OCI-LY7 (cell line): ENCODE data around the gene BTD. TPM values are rescaled to one million over a fixed set of nuclear protein-coding genes. Genes with fewer than 3 reads are reported as not detected.

Experiments used
- BruUV-seq: library from RNA; stranded (reverse); fragments of 400-500 nt; replicated peaks from 2 replicates; lab custom pipeline; 2021; lab: Mats Ljungman, UMichigan
- CTCF ChIA-PET: fragments of 300-600 bp; sonication (Branson Sonifier 250); formaldehyde crosslinking; loops from one replicate; lab custom pipeline; 2022; ENCODE audit warnings: antibody characterized with exemption; ENCODE audit not compliant: unreplicated experiment; lab: Charles Lee
- POLR2A ChIA-PET: fragments of 300-600 bp; sonication (Branson Sonifier 250); formaldehyde crosslinking; loops from one replicate; lab custom pipeline; 2022; ENCODE audit warnings: antibody characterized with exemption; lab: Charles Lee
- DNase-seq: peaks from one replicate; pipeline ENCODE4 v3.0.0-alpha.2; 2015; ENCODE audit warnings: low spot score
- H2AFZ ChIP-seq: fragments of 200-600 bp; sonication (generic), shearing (Covaris generic); 2 replicates; pipeline ENCODE4 v1.6.1; 2014; ENCODE audit warnings: mild to moderate bottlenecking, antibody characterized with exemption, low read length, moderate library complexity
- H3K27ac ChIP-seq: fragments of 200-600 bp; sonication (generic); 2 replicates; pipeline ENCODE4 v1.5.1; 2014; ENCODE audit warnings: mixed run types, low read depth, mild to moderate bottlenecking, moderate library complexity, low read length, inconsistent platforms; ENCODE audit not compliant: poor library complexity, severe bottlenecking
- H3K36me3 ChIP-seq: fragments of 200-600 bp; sonication (generic); 2 replicates; pipeline ENCODE4 v1.6.1; 2014; ENCODE audit warnings: mild to moderate bottlenecking, antibody characterized with exemption, low read length, moderate library complexity, mixed read lengths; ENCODE audit not compliant: insufficient read depth
- H3K4me1 ChIP-seq: fragments of 200-600 bp; sonication (generic); 2 replicates; pipeline ENCODE4 v1.5.1; 2014; ENCODE audit warnings: mild to moderate bottlenecking, low read length; ENCODE audit not compliant: insufficient read depth, poor library complexity, severe bottlenecking
- H3K4me2 ChIP-seq: fragments of 200-600 bp; sonication (generic); 2 replicates; pipeline ENCODE4 v1.6.1; 2014; ENCODE audit warnings: mild to moderate bottlenecking, low read length
- H3K4me3 ChIP-seq: fragments of 200-600 bp; sonication (generic); 2 replicates; pipeline ENCODE4 v1.5.1; 2014; ENCODE audit warnings: mild to moderate bottlenecking, low read depth, low read length; ENCODE audit not compliant: poor library complexity, severe bottlenecking
- H3K79me2 ChIP-seq: fragments of 200-600 bp; sonication (generic); 2 replicates; pipeline ENCODE4 v1.6.1; 2016; ENCODE audit warnings: low read depth, mild to moderate bottlenecking, low read length, moderate library complexity, mixed read lengths; ENCODE audit not compliant: insufficient read depth
- H3K9me2 ChIP-seq: fragments of 200-600 bp; sonication (generic); 2 replicates; pipeline ENCODE4 v1.6.1; 2016; ENCODE audit warnings: mild to moderate bottlenecking, low read length, mixed read lengths; ENCODE audit not compliant: insufficient read depth
- H3K9me3 ChIP-seq: fragments of 200-600 bp; sonication (generic); 2 replicates; pipeline ENCODE4 v1.6.1; 2014; ENCODE audit warnings: mild to moderate bottlenecking, mixed run types, low read length, mixed read lengths
- H4K20me1 ChIP-seq: fragments of 200-600 bp; sonication (generic); 2 replicates; pipeline ENCODE4 v1.6.1; 2014; ENCODE audit warnings: mild to moderate bottlenecking, antibody characterized with exemption, low read length, moderate library complexity, mixed read lengths; ENCODE audit not compliant: insufficient read depth
- EZH2phosphoT487 ChIP-seq: fragments of 200-600 bp; sonication (generic); IDR thresholded peaks from 2 replicates; pipeline ENCODE4 v1.6.1; 2018; ENCODE audit warnings: low read depth, borderline replicate concordance, mild to moderate bottlenecking, mixed run types, antibody characterized with exemption, low read length, moderate library complexity, mixed read lengths
- intact Hi-C: fragments of 100-400 bp; cut with micrococcal nuclease; formaldehyde crosslinking; loops from one replicate; pipeline ENCODE4 v1.10.0; 2022; ENCODE audit not compliant: unreplicated experiment
- total RNA-seq, 2 experiments: library from RNA; depleted of rRNA in 1 of 2; stranded (reverse); fragments of >200 nt in 1 of 2; shearing (Covaris generic) in 1 of 2; gene quantifications; 2 replicates each; pipeline ENCODE4 v1.2.3, GENCODE V29; 2014 to 2022
- TF ChIP-seq, protein P1 (sequence below): fragments of 200-600 bp; sonication (generic); conservative IDR thresholded peaks from 2 replicates; pipeline ENCODE4 v1.5.1; 2014; ENCODE audit warnings: mild to moderate bottlenecking, antibody characterized with exemption, low read length, moderate library complexity, mixed read lengths

BTD gene
- total RNA-seq, 2 experiments from 2014 or later: 4.2 to 6.0 TPM

DNA sequence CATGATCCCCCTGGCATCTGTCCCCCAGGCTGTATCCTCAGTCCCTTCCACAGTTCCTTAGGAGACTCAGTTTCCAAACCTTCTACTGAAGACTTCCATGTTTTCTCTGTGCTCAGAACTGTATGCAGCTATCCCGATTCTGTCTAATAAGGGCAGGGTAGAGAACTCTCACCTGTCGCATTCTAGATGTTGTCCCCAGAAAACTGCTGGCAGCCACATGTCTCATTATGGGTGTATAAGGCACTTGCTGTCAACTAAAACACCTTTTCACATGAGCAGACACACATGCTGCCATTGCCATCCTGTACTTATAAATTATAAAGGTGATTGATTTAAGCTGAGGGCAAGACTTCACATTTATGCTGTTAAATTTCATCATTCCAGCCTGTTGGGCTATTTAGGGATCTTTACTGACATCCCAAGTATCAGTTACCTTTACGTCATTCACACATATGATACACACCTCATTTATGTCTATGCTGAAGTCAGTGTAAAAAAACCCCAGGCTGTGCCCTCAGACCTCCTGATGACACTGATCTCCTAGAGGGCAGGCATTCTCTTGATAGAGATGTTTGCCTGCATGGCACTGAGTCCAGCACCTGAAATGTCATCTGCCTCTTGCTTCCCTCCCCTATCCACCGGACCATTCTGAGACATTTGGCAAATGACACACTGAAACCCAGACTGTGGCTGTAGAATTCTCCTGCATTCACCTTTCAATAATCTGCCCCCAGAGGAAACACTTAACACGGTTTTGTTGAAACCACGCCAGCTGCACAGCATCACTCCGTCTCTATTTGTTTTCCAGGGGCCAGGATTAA lies 35.8 kb downstream of the BTD start:
- Histone ChIP-seq H3K4me1 (no peaks in the 10 kb centered on the region), H3K4me2 (no peak overlapping the region), H3K79me2 (no peaks in the 10 kb centered on the region), H3K36me3 (no peaks in the 10 kb centered on the region), H2AFZ (no peak overlapping the region), H3K9me2 (no peaks in the 10 kb centered on the region), H3K9me3 (no peaks in the 10 kb centered on the region), H4K20me1 (no peaks in the 10 kb centered on the region), H3K4me3 (no peak overlapping the region), H3K27ac (no peak overlapping the region)
- intact Hi-C loops: loop anchor here (10.0 kb wide), 2 partner anchors 317 to 407 kb away; no protein-coding TSS in a partner anchor
- no TSS peak for BruUV-seq
- no peak for TF ChIP-seq EZH2phosphoT487
- TF ChIP-seq, protein P1, sequence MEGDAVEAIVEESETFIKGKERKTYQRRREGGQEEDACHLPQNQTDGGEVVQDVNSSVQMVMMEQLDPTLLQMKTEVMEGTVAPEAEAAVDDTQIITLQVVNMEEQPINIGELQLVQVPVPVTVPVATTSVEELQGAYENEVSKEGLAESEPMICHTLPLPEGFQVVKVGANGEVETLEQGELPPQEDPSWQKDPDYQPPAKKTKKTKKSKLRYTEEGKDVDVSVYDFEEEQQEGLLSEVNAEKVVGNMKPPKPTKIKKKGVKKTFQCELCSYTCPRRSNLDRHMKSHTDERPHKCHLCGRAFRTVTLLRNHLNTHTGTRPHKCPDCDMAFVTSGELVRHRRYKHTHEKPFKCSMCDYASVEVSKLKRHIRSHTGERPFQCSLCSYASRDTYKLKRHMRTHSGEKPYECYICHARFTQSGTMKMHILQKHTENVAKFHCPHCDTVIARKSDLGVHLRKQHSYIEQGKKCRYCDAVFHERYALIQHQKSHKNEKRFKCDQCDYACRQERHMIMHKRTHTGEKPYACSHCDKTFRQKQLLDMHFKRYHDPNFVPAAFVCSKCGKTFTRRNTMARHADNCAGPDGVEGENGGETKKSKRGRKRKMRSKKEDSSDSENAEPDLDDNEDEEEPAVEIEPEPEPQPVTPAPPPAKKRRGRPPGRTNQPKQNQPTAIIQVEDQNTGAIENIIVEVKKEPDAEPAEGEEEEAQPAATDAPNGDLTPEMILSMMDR: no peak
- no peak for DNase-seq
- ChIA-PET POLR2A (no interaction called here), CTCF (no interaction called here)

DNA sequence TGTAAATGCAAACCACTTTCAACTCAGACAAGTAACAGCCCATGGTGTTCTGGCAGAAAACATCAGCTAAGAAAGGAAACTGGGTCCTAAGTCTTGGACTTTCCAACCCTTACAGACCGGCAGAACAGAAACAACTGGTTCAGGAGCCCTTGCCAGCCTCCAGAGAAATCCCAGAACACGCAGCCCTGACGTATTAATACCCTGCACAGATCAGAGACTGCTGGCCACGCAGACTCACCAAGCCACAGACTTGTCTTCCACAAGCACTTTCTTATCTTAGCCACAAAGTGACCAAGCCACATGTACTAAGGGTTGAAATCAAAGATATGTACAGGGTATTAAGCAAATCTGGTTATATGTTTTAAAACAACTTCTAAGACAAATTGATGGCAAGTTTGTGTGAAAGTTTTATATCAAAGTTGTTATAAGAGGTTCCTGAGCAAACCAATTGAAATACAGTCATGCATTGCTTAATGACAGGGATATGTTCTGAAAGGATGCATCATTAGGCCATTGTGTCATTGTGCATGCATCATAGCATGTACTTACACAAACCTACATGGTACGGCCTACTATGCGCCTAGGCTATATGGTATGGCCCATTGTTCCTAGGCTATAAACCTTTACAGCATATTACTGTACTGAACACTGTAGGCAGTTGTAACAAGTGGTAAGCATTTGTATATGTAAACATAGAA lies 36.8 kb downstream of the BTD start:
- no peaks in the 10 kb centered on the region for H3K9me2 ChIP-seq
- no peaks in the 10 kb centered on the region for H3K9me3 ChIP-seq
- ChIA-PET POLR2A (no interaction called here), CTCF (no interaction called here)
- no peak overlapping the region for H2AFZ ChIP-seq
- H3K79me2 ChIP-seq: no peaks in the 10 kb centered on the region
- no peak for DNase-seq
- no peaks in the 10 kb centered on the region for H3K36me3 ChIP-seq
- H3K27ac ChIP-seq: no peak overlapping the region
- H3K4me2 ChIP-seq: no peak overlapping the region
- no peaks in the 10 kb centered on the region for H4K20me1 ChIP-seq
- H3K4me3 ChIP-seq: no peak overlapping the region
- no peaks in the 10 kb centered on the region for H3K4me1 ChIP-seq
- BruUV-seq: no TSS peak
- intact Hi-C loops: loop anchor here (10.0 kb wide), 2 partner anchors 316 to 406 kb away; no protein-coding TSS in a partner anchor
- TF ChIP-seq EZH2phosphoT487: no peak
- TF ChIP-seq, protein P1: no peak

DNA sequence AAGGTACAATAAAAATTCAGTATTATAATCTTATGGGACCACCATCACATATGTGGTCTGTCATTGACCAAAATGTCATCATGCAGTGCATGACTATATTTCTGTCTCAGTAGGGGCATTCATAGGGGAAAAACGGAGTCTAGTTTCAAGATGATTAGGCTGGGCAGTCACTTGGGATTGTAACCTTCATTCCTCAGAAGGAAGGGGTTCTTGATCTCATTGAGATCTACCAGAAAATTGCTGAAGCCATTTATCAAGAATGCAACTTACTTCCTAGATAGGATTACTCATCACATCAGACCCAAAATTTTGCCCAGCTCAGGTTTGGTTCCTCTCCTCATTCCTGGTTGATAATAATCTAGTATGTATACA lies 37.3 kb downstream of the BTD start:
- H3K36me3 ChIP-seq: no peaks in the 10 kb centered on the region
- TF ChIP-seq EZH2phosphoT487: no peak
- TF ChIP-seq, protein P1: no peak
- no peak overlapping the region for H3K4me3 ChIP-seq
- ChIA-PET POLR2A (no interaction called here), CTCF (no interaction called here)
- no TSS peak for BruUV-seq
- no peaks in the 10 kb centered on the region for H3K9me3 ChIP-seq
- no peaks in the 10 kb centered on the region for H3K79me2 ChIP-seq
- H3K4me1 ChIP-seq: no peaks in the 10 kb centered on the region
- intact Hi-C loops: loop anchor here (10.0 kb wide), 2 partner anchors 316 to 406 kb away; no protein-coding TSS in a partner anchor
- no peaks in the 10 kb centered on the region for H4K20me1 ChIP-seq
- H3K27ac ChIP-seq: no peak overlapping the region
- no peak overlapping the region for H3K4me2 ChIP-seq
- DNase-seq: no peak
- H3K9me2 ChIP-seq: no peaks in the 10 kb centered on the region
- H2AFZ ChIP-seq: no peak overlapping the region
